Fibroblast of villous mesenchyme (primary cell): ENCODE measurements around the gene CKMT2. TPM values are rescaled to one million over a fixed set of nuclear protein-coding genes. Genes with fewer than 3 reads are reported as not detected.

ENCODE experiments used
- DNase-seq: peaks from one replicate; pipeline ENCODE4 v3.0.0-alpha.2; 2010; ENCODE audit warnings: low read depth
- H3K4me3 ChIP-seq: 2 replicates; pipeline ENCODE4 v1.5.1; 2011; ENCODE audit warnings: low read depth, mild to moderate bottlenecking, low read length
- CTCF ChIP-seq: IDR thresholded peaks from 2 replicates; pipeline ENCODE4 v1.5.1; 2012; ENCODE audit warnings: low read depth, mild to moderate bottlenecking, low read length; ENCODE audit not compliant: insufficient read depth
- small RNA-seq: library from RNA; depleted of rRNA; stranded (forward); fragments of <200 nt; gene quantifications from one replicate; pipeline ENCODE3, GENCODE V24; 2012
- total RNA-seq: library from RNA; depleted of rRNA; stranded (reverse); fragments of >200 nt; gene quantifications from 2 replicates; pipeline ENCODE4 v1.2.3, GENCODE V29; 2012

Gene CKMT2
- total RNA-seq, 1 donor, result 0.43 TPM

GRCh38 chr5:81310402-81311063 lies 77.4 kb downstream of the CKMT2 start:
- no peak overlapping the region for H3K4me3 ChIP-seq
- no peak for TF ChIP-seq CTCF
- DNase-seq, result no peak

GRCh38 chr5:81313278-81313677 lies 80.2 kb downstream of the CKMT2 start:
- no peak for TF ChIP-seq CTCF

GRCh38 chr5:81313686-81314085 lies 80.6 kb downstream of the CKMT2 start:
- TF ChIP-seq CTCF, result no peak
- peak; percentile 42 for DNase-seq

More at GRCh38 chr5:81313278-81313677, 80.2 kb downstream of the CKMT2 start:
- no peak overlapping the region for H3K4me3 ChIP-seq
- no peak for DNase-seq

GRCh38 chr5:81314581-81314980 lies 81.5 kb downstream of the CKMT2 start:
- no peak overlapping the region for H3K4me3 ChIP-seq
- TF ChIP-seq CTCF, result no peak
- DNase-seq, result no peak

More at GRCh38 chr5:81313686-81314085, 80.6 kb downstream of the CKMT2 start:
- H3K4me3 ChIP-seq, result no peak overlapping the region

GRCh38 chr5:81315336-81315735 lies 82.2 kb downstream of the CKMT2 start:
- TF ChIP-seq CTCF, result no peak
- DNase-seq, result peak; percentile 13

GRCh38 chr5:81315830-81316229 lies 82.7 kb downstream of the CKMT2 start:
- no peak for DNase-seq
- H3K4me3 ChIP-seq, result no peak overlapping the region
- TF ChIP-seq CTCF, result no peak

More at GRCh38 chr5:81315336-81315735, 82.2 kb downstream of the CKMT2 start:
- H3K4me3 ChIP-seq, result no peak overlapping the region

Small RNA genes lying within 50 kb of the gene (small RNA-seq; reads per million reads assigned to genes)
- not detected for gene AC026436.1

Other genes starting within 250 kb of the CKMT2 start
- gene ZCCHC9, start 68.3 kb downstream of the CKMT2 start, total RNA-seq, result 23.2 and 33.7 TPM in 2 replicates
- gene ACOT12, start 160.8 kb downstream of the CKMT2 start, total RNA-seq, result not detected in 2 replicates